Adrenal gland (tissue), 5 donors: ENCODE results near the gene CACNA1C.

Experiments used
- POLR2A ChIP-seq, 2 donors: fragments of 450-650 bp; IDR thresholded peaks; one replicate each; pipeline ENCODE4 v1.6.1; 2017; ENCODE audit warnings: antibody characterized with exemption in 2 of 2, mild to moderate bottlenecking in 2 of 2, moderate library complexity in 1 of 2
- TF ChIP-seq, protein P1 (sequence below), 6 experiments: fragments of 450-650 bp in 4 of 6; fragments of 200-600 bp in 2 of 6; sonication (generic) in 1 of 6; IDR thresholded peaks; 1 replicate in 5 of 6; 2 replicates in 1 of 6; pipeline versions ENCODE4 v1.5.1 to v1.8.0; 2016 to 2021; ENCODE audit warnings: antibody characterized with exemption in 6 of 6, mild to moderate bottlenecking in 2 of 6, moderate library complexity in 1 of 6
- donor health status: DM: no; HTN: no; CAD: no.

GRCh38 chr12:2185751-2186341 is 133.1 kb downstream of the CACNA1C start:
- TF ChIP-seq, protein P1, sequence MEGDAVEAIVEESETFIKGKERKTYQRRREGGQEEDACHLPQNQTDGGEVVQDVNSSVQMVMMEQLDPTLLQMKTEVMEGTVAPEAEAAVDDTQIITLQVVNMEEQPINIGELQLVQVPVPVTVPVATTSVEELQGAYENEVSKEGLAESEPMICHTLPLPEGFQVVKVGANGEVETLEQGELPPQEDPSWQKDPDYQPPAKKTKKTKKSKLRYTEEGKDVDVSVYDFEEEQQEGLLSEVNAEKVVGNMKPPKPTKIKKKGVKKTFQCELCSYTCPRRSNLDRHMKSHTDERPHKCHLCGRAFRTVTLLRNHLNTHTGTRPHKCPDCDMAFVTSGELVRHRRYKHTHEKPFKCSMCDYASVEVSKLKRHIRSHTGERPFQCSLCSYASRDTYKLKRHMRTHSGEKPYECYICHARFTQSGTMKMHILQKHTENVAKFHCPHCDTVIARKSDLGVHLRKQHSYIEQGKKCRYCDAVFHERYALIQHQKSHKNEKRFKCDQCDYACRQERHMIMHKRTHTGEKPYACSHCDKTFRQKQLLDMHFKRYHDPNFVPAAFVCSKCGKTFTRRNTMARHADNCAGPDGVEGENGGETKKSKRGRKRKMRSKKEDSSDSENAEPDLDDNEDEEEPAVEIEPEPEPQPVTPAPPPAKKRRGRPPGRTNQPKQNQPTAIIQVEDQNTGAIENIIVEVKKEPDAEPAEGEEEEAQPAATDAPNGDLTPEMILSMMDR (IDR thresholded peaks at IDR 0.05): no peak
- no peak for TF ChIP-seq POLR2A (IDR thresholded peaks at IDR 0.05)
